GM23338 (cell line): ENCODE results near the gene CTU2. TPM values are rescaled to one million over a fixed set of nuclear protein-coding genes. Genes with fewer than 3 reads are reported as not detected.

ENCODE experiments used
- ATAC-seq: fragments of 200-7000 bp; cut with Tn5 transposase; 3 replicates; pipeline ENCODE4 v1.9.1; 2020
- DNase-seq: peaks from one replicate; pipeline ENCODE4 v3.0.0-alpha.2; 2015; ENCODE audit warnings: low spot score
- H2AFZ ChIP-seq: fragments of 200-600 bp; sonication (generic); 2 replicates; pipeline ENCODE4 v1.8.0; 2016; ENCODE audit warnings: antibody characterized with exemption, mild to moderate bottlenecking, moderate library complexity
- H3F3A ChIP-seq: fragments of 200-600 bp; sonication (generic); replicated peaks from 2 replicates; pipeline ENCODE4 v1.8.0; 2017; ENCODE audit warnings: antibody characterized with exemption, mixed run types, low read depth
- H3K27ac ChIP-seq: fragments of 200-600 bp; sonication (generic); 2 replicates; pipeline ENCODE4 v1.6.1; 2016; ENCODE audit warnings: low read depth
- H3K27me3 ChIP-seq: fragments of 200-600 bp; sonication (generic); 2 replicates; pipeline ENCODE4 v1.8.0; 2016; ENCODE audit warnings: mild to moderate bottlenecking, mixed run types, moderate library complexity; ENCODE audit not compliant: insufficient read depth
- H3K36me3 ChIP-seq: fragments of 200-600 bp; sonication (generic); 2 replicates; pipeline ENCODE4 v1.8.0; 2016; ENCODE audit warnings: mild to moderate bottlenecking; ENCODE audit not compliant: insufficient read depth
- H3K4me1 ChIP-seq: fragments of 200-600 bp; sonication (generic); 2 replicates; pipeline ENCODE4 v1.8.0; 2016; ENCODE audit warnings: mild to moderate bottlenecking, moderate library complexity; ENCODE audit not compliant: insufficient read depth
- H3K4me2 ChIP-seq: fragments of 200-600 bp; sonication (generic); 2 replicates; pipeline ENCODE4 v1.7.1; 2017; ENCODE audit warnings: mixed run types
- H3K4me3 ChIP-seq: fragments of 200-600 bp; sonication (generic); 2 replicates; pipeline ENCODE4 v1.6.1; 2016; ENCODE audit warnings: mixed run types
- H3K79me2 ChIP-seq: fragments of 200-600 bp; sonication (generic); replicated peaks from 2 replicates; pipeline ENCODE4 v1.8.0; 2017; ENCODE audit warnings: mild to moderate bottlenecking; ENCODE audit not compliant: insufficient read depth
- H3K9me2 ChIP-seq: fragments of 200-600 bp; sonication (generic); 2 replicates; pipeline ENCODE4 v1.8.0; 2017; ENCODE audit not compliant: insufficient read depth
- H4K20me1 ChIP-seq: fragments of 200-600 bp; sonication (generic); replicated peaks from 2 replicates; pipeline ENCODE4 v1.8.0; 2017; ENCODE audit warnings: mild to moderate bottlenecking; ENCODE audit not compliant: insufficient read depth
- H3K27ac Mint-ChIP-seq: 2 replicates; pipeline ENCODE4 v1.8.0; 2020; ENCODE audit warnings: inconsistent platforms, mild to moderate bottlenecking, moderate library complexity, mixed read lengths
- H3K27me3 Mint-ChIP-seq: 3 replicates; pipeline ENCODE4 v1.8.0; 2022; ENCODE audit warnings: low read depth, mild to moderate bottlenecking, moderate library complexity, mixed read lengths, inconsistent platforms; ENCODE audit not compliant: insufficient read depth, poor library complexity
- H3K36me3 Mint-ChIP-seq: 3 replicates; pipeline ENCODE4 v1.8.0; 2021; ENCODE audit warnings: low read depth, mild to moderate bottlenecking, inconsistent platforms, moderate library complexity, mixed read lengths
- H3K4me1 Mint-ChIP-seq: 3 replicates; pipeline ENCODE4 v1.8.0; 2020; ENCODE audit warnings: mild to moderate bottlenecking, inconsistent platforms, mixed read lengths
- H3K4me3 Mint-ChIP-seq: 3 replicates; pipeline ENCODE4 v1.8.0; 2021; ENCODE audit warnings: moderate library complexity, mild to moderate bottlenecking, inconsistent platforms, mixed read lengths
- H3K9me3 Mint-ChIP-seq: 3 replicates; pipeline ENCODE4 v1.8.0; 2020; ENCODE audit warnings: moderate library complexity, mild to moderate bottlenecking, inconsistent platforms, mixed read lengths
- CTCF ChIP-seq, 2 experiments: fragments of 200-600 bp in 1 of 2; sonication (generic) in 1 of 2; conservative IDR thresholded peaks; 2 replicates each; pipeline versions ENCODE4 v1.5.1 to v1.6.1; 2016 to 2017; ENCODE audit warnings: antibody characterized with exemption in 2 of 2, low read depth in 2 of 2, mild to moderate bottlenecking in 2 of 2, moderate library complexity in 1 of 2
- NANOG ChIP-seq: IDR thresholded peaks from 2 replicates; pipeline ENCODE4 v1.6.1; 2016; ENCODE audit warnings: antibody characterized with exemption, borderline replicate concordance
- POLR2AphosphoS5 ChIP-seq: IDR thresholded peaks from 2 replicates; pipeline ENCODE4 v1.6.1; 2016; ENCODE audit warnings: antibody characterized with exemption, low read depth
- ZNF114 ChIP-seq: fragments of 250-450 bp; sonication (Bioruptor Pico); IDR thresholded peaks from 2 replicates; pipeline ENCODE4 v1.5.0; 2020; ENCODE audit warnings: mild to moderate bottlenecking, moderate library complexity
- ZNF462 ChIP-seq: fragments of 250-450 bp; sonication (Bioruptor Pico); IDR thresholded peaks from 2 replicates; pipeline ENCODE4 v1.5.0; 2020; ENCODE audit warnings: mild to moderate bottlenecking, moderate library complexity
- polyA plus RNA-seq: library from polyadenylated mRNA; unstranded; fragments of >200 nt; fragmentation: Nextera tagmentation; extraction: Ambion mirVana; gene quantifications from 2 replicates; pipeline ENCODE4 v1.2.1, GENCODE V29; 2016
- total RNA-seq: library from RNA; depleted of rRNA; stranded (reverse); fragments of >200 nt; shearing (Covaris generic); gene quantifications from 2 replicates; pipeline ENCODE4 v1.2.3, GENCODE V29; 2014

CTU2 gene
- total and polyA plus RNA-seq, 2 experiments from 2014 or later: 22.3 to 25.7 TPM

- no peak for TF ChIP-seq ZNF462 (CRISPR knock-in tag)
Measured at GRCh38 chr16:88736496-88736895, 30.2 kb downstream of the CTU2 start (continued).

- Histone ChIP-seq H3K4me2 (no peak overlapping the region), H3K27ac (no peak overlapping the region), H3K79me2 (no peaks in the 10 kb centered on the region), H3K4me1 (no peaks in the 10 kb centered on the region), H3F3A (no peaks in the 10 kb centered on the region), H3K36me3 (no peaks in the 10 kb centered on the region; the same call in 1 of the 2 replicates), H3K4me3 (no peak overlapping the region), H2AFZ (0 out of 2 replicates have a peak overlapping the region, but pooled peaks have one; percentile 56), H3K27me3 (no peaks in the 10 kb centered on the region), H4K20me1 (no peaks in the 10 kb centered on the region), H3K9me2 (no peaks in the 10 kb centered on the region)
- Mint-ChIP-seq H3K27me3 (peaks cover 5% of the 10 kb centered on the region), H3K4me3 (no peak overlapping the region), H3K36me3 (no peaks in the 10 kb centered on the region), H3K4me1 (no peaks in the 10 kb centered on the region), H3K27ac (no peak overlapping the region), H3K9me3 (no peaks in the 10 kb centered on the region)
- DNase-seq (peak; percentile 77), ATAC-seq (peak; percentile 93)
- TF ChIP-seq ZNF114 (CRISPR knock-in tag) (no peak), CTCF (conservative IDR thresholded peaks at IDR 0.05; ENCODE audit: low read depth in 2 of 2) (peak; percentile 71 to 94), ZNF462 (CRISPR knock-in tag) (no peak), NANOG (no peak), POLR2AphosphoS5 (peak; percentile 34; the same call in 1 of the 2 replicates)
Measured at GRCh38 chr16:88737298-88738150, 31.2 kb downstream of the CTU2 start.
